ENCODE data around the gene OARD1. TPM values are rescaled to one million over a fixed set of nuclear protein-coding genes. Genes with fewer than 3 reads are reported as not detected.

The OARD1 gene
- total and polyA plus RNA-seq, 4 donors, result 22.2 to 27.0 (median 24.3) TPM

GRCh38 chr6:41065550-41066026 is 6.6 kb downstream of the OARD1 start:
- H3K36me3 ChIP-seq (ENCODE audit: control insufficient read depth in 4 of 4, insufficient read depth in 4 of 4, low read length in 4 of 4), result peaks cover 0 to 16% (median 8%) of the 10 kb centered on the region in 4 donors
- H3K27ac ChIP-seq (ENCODE audit: low read depth in 1 of 2, low read length in 1 of 2), result peak overlapping the region in 1 of 2 donors; percentile 33
- no peak for ATAC-seq (ENCODE audit: insufficient read depth, low FRiP score)
- TF ChIP-seq CTCF (IDR thresholded peaks at IDR 0.05; ENCODE audit: control extremely low read depth, extremely low read depth), result no peak
- no peak overlapping the region for H3K4me3 ChIP-seq
- WGBS, 2 donors, result 94 to 97% methylated on average over 2 of the region's 2 CpGs
- peaks cover 0 to 5% (median 3%) of the 10 kb centered on the region in 5 donors for H3K4me1 ChIP-seq (ENCODE audit: control insufficient read depth in 5 of 5, insufficient read depth in 5 of 5, low read length in 5 of 5)
- H3K9ac ChIP-seq (ENCODE audit: insufficient read depth in 1 of 2, low read length in 2 of 2), result no peak overlapping the region
- no peaks in the 10 kb centered on the region for H3K9me3 ChIP-seq (ENCODE audit: control insufficient read depth in 4 of 4, insufficient read depth in 3 of 4, low read length in 3 of 4)
- DNase-seq, result no peak
- no peaks in the 10 kb centered on the region for H3K27me3 ChIP-seq (ENCODE audit: control insufficient read depth in 3 of 3, insufficient read depth in 3 of 3, low read length in 2 of 3)

GRCh38 chr6:41064841-41065240 is 7.3 kb downstream of the OARD1 start:
- Histone ChIP-seq H3K4me3 (no peak overlapping the region), H3K36me3 (ENCODE audit: control insufficient read depth in 4 of 4, insufficient read depth in 4 of 4, low read length in 4 of 4) (peaks cover 0 to 16% (median 8%) of the 10 kb centered on the region in 4 donors), H3K9ac (ENCODE audit: insufficient read depth in 1 of 2, low read length in 2 of 2) (no peak overlapping the region), H3K4me1 (ENCODE audit: control insufficient read depth in 5 of 5, insufficient read depth in 5 of 5, low read length in 5 of 5) (peaks cover 0 to 3% (median 0%) of the 10 kb centered on the region in 5 donors), H3K27ac (ENCODE audit: low read depth in 1 of 2, low read length in 1 of 2) (peak overlapping the region in 1 of 2 donors; percentile 6), H3K27me3 (ENCODE audit: control insufficient read depth in 3 of 3, insufficient read depth in 3 of 3, low read length in 2 of 3) (no peaks in the 10 kb centered on the region), H3K9me3 (ENCODE audit: control insufficient read depth in 4 of 4, insufficient read depth in 3 of 4, low read length in 3 of 4) (no peaks in the 10 kb centered on the region)
- no peak for TF ChIP-seq CTCF (IDR thresholded peaks at IDR 0.05; ENCODE audit: control extremely low read depth, extremely low read depth)
- ATAC-seq (ENCODE audit: insufficient read depth, low FRiP score) (no peak), DNase-seq (no peak)
- WGBS, 2 donors, result 69 to 83% methylated on average over 5 of the region's 5 CpGs

GRCh38 chr6:41063884-41064285 is 8.3 kb downstream of the OARD1 start:
- Histone ChIP-seq H3K9me3 (ENCODE audit: control insufficient read depth in 4 of 4, insufficient read depth in 3 of 4, low read length in 3 of 4) (no peaks in the 10 kb centered on the region), H3K36me3 (ENCODE audit: control insufficient read depth in 4 of 4, insufficient read depth in 4 of 4, low read length in 4 of 4) (peaks cover 0 to 16% (median 8%) of the 10 kb centered on the region in 4 donors), H3K9ac (ENCODE audit: insufficient read depth in 1 of 2, low read length in 2 of 2) (no peak overlapping the region), H3K4me3 (no peak overlapping the region), H3K4me1 (ENCODE audit: control insufficient read depth in 5 of 5, insufficient read depth in 5 of 5, low read length in 5 of 5) (peaks cover 0 to 9% (median 0%) of the 10 kb centered on the region in 5 donors), H3K27ac (ENCODE audit: low read depth in 1 of 2, low read length in 1 of 2) (peak overlapping the region in 1 of 2 donors; percentile 6), H3K27me3 (ENCODE audit: control insufficient read depth in 3 of 3, insufficient read depth in 3 of 3, low read length in 2 of 3) (no peaks in the 10 kb centered on the region)
- no peak for ATAC-seq (ENCODE audit: insufficient read depth, low FRiP score)
- no peak for DNase-seq
- no peak for TF ChIP-seq CTCF (IDR thresholded peaks at IDR 0.05; ENCODE audit: control extremely low read depth, extremely low read depth)
- WGBS, 2 donors, result 84% methylated on average over 2 of the region's 2 CpGs

- Histone ChIP-seq H3K36me3 (ENCODE audit: control insufficient read depth in 4 of 4, insufficient read depth in 4 of 4, low read length in 4 of 4) (peaks cover 0 to 9% (median 6%) of the 10 kb centered on the region in 4 donors), H3K4me3 (no peak overlapping the region), H3K27ac (ENCODE audit: low read depth in 1 of 2, low read length in 1 of 2) (peak overlapping the region in 1 of 2 donors; percentile 47), H3K4me1 (ENCODE audit: control insufficient read depth in 5 of 5, insufficient read depth in 5 of 5, low read length in 5 of 5) (peaks cover 0 to 14% (median 0%) of the 10 kb centered on the region in 5 donors), H3K27me3 (ENCODE audit: control insufficient read depth in 3 of 3, insufficient read depth in 3 of 3, low read length in 2 of 3) (no peaks in the 10 kb centered on the region), H3K9me3 (ENCODE audit: control insufficient read depth in 4 of 4, insufficient read depth in 3 of 4, low read length in 3 of 4) (no peaks in the 10 kb centered on the region), H3K9ac (ENCODE audit: insufficient read depth in 1 of 2, low read length in 2 of 2) (no peak overlapping the region)
- DNase-seq, result no peak
- 83 to 93% methylated on average over 1 of the region's 1 CpG for WGBS, 2 donors
- no peak for TF ChIP-seq CTCF (IDR thresholded peaks at IDR 0.05; ENCODE audit: control extremely low read depth, extremely low read depth)
- no peak for ATAC-seq (ENCODE audit: insufficient read depth, low FRiP score)
Observed at GRCh38 chr6:41062056-41062455, 10.1 kb downstream of the OARD1 start.
